B cell (primary cell): ENCODE data around the gene DYNLL1.

ENCODE experiments used
- CTCF ChIP-seq: fragments of 200-600 bp; IDR thresholded peaks from one replicate; pipeline ENCODE4 v1.8.0; 2022; ENCODE audit warnings: antibody characterized with exemption, mild to moderate bottlenecking
- EZH2 ChIP-seq: IDR thresholded peaks from 2 replicates; pipeline ENCODE4 v1.6.1; 2012; ENCODE audit warnings: borderline replicate concordance, low read depth, mild to moderate bottlenecking, moderate library complexity, low read length; ENCODE audit not compliant: insufficient read depth, poor library complexity, severe bottlenecking

- TF ChIP-seq CTCF (no peak), EZH2 (no peak)
Measured at GRCh38 chr12:120474616-120474960, 21.3 kb upstream of the DYNLL1 start.
